Aorta (tissue), 5 donors: ENCODE results near the gene RNF11. TPM values are rescaled to one million over a fixed set of nuclear protein-coding genes. Genes with fewer than 3 reads are reported as not detected.
"Not testable (repeated sequence)": the region's sequence is repeated elsewhere in the genome, so short reads cannot be mapped to it uniquely, and the experiment has no call there.

Source experiments
- ATAC-seq: fragments of 200-7000 bp; cut with Tn5 transposase; one replicate; pipeline ENCODE4 v1.9.1; 2022; ENCODE audit warnings: moderate library complexity; ENCODE audit not compliant: low FRiP score
- DNase-seq, 2 donors: peaks; one replicate each; pipeline ENCODE4 v3.0.0-alpha.2; 2020
- H3K27ac ChIP-seq, 2 donors: one replicate each; pipeline ENCODE4 v1.5.1; 2013; ENCODE audit warnings: low read length in 2 of 2, mild to moderate bottlenecking in 2 of 2, moderate library complexity in 2 of 2, control low read depth in 1 of 2, inconsistent platforms in 1 of 2, low read depth in 1 of 2
- H3K27me3 ChIP-seq, 2 donors: one replicate each; pipeline ENCODE4 v1.6.1; 2013; ENCODE audit warnings: control low read depth in 1 of 2, low read length in 1 of 2, mild to moderate bottlenecking in 1 of 2, moderate library complexity in 1 of 2; ENCODE audit not compliant: insufficient read depth in 2 of 2, control insufficient read depth in 1 of 2
- H3K36me3 ChIP-seq, 2 donors: one replicate each; pipeline ENCODE4 v1.6.1; 2013; ENCODE audit warnings: control low read depth in 1 of 2, low read length in 1 of 2, mild to moderate bottlenecking in 1 of 2; ENCODE audit not compliant: insufficient read depth in 2 of 2, control insufficient read depth in 1 of 2
- H3K4me1 ChIP-seq, 2 donors: one replicate each; pipeline ENCODE4 v1.6.1; 2013; ENCODE audit warnings: low read length in 2 of 2, control low read depth in 1 of 2, mild to moderate bottlenecking in 1 of 2, moderate library complexity in 1 of 2; ENCODE audit not compliant: insufficient read depth in 2 of 2, control insufficient read depth in 1 of 2
- H3K4me3 ChIP-seq, 2 donors: one replicate each; pipeline ENCODE4 v1.5.1; 2013; ENCODE audit warnings: low read length in 2 of 2, control low read depth in 1 of 2, mild to moderate bottlenecking in 1 of 2
- H3K9me3 ChIP-seq: one replicate; pipeline ENCODE4 v1.6.1; 2013; ENCODE audit warnings: mild to moderate bottlenecking, low read length; ENCODE audit not compliant: control insufficient read depth
- WGBS, 2 donors: extraction: QIAGEN DNeasy Blood & Tissue Kit; methylation state at CpG; one replicate each; pipeline ENCODE4 v1.1.7; 2013; 5-methylcytosine and 5-hydroxymethylcytosine counted together
- intact Hi-C, 2 donors: fragments of 100-400 bp; cut with DNase I; formaldehyde crosslinking; loops; one replicate each; pipeline versions ENCODE4 v1.14.2 to v1.15.0; 2022
- polyA plus RNA-seq, 2 donors: library from polyadenylated mRNA; stranded (reverse); fragments of 200-250 nt; gene quantifications; one replicate each; pipeline ENCODE4 v1.2.3, GENCODE V29; 2013
- total RNA-seq, 2 donors: library from RNA; stranded (reverse); fragmentation: NEBNext Ultra II Directional; extraction: Animal tissue kit (Norgen Biotek cat#: 25700); gene quantifications; one replicate each; pipeline ENCODE4 v1.2.1, GENCODE V29; 2021
- donor health status: healthy with polysubstance abuse.
- donor health status: Bipolar disorder and iron deficiency.
- donor health status: DM: no; HTN: no; CAD: no.
- donor health status: DM: no; HTN: no; CAD: no.
- donor health status: DM: yes; HTN: yes; CAD: no.

Gene RNF11
- total and polyA plus RNA-seq, 4 donors: 110 to 168 (median 134) TPM

GRCh38 chr1:51221529-51221928 is 14.5 kb upstream of the RNF11 start:
- WGBS, 2 donors: 97% methylated on average over 3 of the region's 3 CpGs
- DNase-seq, H3K9me3 ChIP-seq, intact Hi-C loops, ATAC-seq, H3K27ac ChIP-seq, H3K36me3 ChIP-seq, H3K27me3 ChIP-seq, H3K4me1 ChIP-seq, H3K4me3 ChIP-seq: not testable (repeated sequence)

GRCh38 chr1:51222136-51222787 is 13.8 kb upstream of the RNF11 start:
- intact Hi-C loops: no loop called here
- no peak for ATAC-seq
- no peaks in the 10 kb centered on the region for H3K36me3 ChIP-seq
- no peaks in the 10 kb centered on the region for H3K9me3 ChIP-seq
- no peaks in the 10 kb centered on the region for H3K4me1 ChIP-seq
- WGBS, 2 donors: 87 to 90% methylated on average over 6 of the region's 6 CpGs
- H3K4me3 ChIP-seq: no peak overlapping the region
- no peak for DNase-seq
- no peak overlapping the region for H3K27ac ChIP-seq
- no peaks in the 10 kb centered on the region for H3K27me3 ChIP-seq

- Histone ChIP-seq H3K4me3 (no peak overlapping the region), H3K27ac (no peak overlapping the region), H3K9me3 (no peaks in the 10 kb centered on the region), H3K27me3 (no peaks in the 10 kb centered on the region), H3K4me1 (no peaks in the 10 kb centered on the region), H3K36me3 (no peaks in the 10 kb centered on the region)
- DNase-seq (no peak), ATAC-seq (no peak)
- WGBS, 2 donors: 85 to 92% methylated on average over 3 of the region's 3 CpGs
- intact Hi-C loops: no loop called here
Observed at GRCh38 chr1:51222809-51223208, 13.3 kb upstream of the RNF11 start.

DNA sequence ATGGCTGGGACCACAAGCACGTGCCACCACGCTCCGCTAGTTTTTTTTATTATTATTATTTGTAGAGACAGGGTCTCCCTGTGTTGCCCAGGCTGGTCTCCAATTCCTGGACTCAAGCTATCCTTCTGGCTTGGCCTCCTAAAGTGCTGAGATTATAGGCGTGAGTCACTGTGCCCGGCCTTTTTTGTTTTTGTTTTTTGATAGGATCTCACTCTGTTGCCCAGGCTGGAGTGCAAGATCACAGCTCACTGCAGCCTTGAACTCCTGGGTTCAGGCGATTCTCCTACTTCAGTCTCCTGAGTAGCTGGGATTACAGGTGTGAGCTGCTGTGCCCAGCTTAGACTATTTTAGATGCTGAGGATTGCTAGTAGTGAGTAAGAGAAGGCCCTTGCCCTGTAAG is 11.8 kb upstream of the RNF11 start:
- intact Hi-C loops: no loop called here
- no peak overlapping the region for H3K4me3 ChIP-seq
- DNase-seq (no peak), ATAC-seq (no peak)
- WGBS, 2 donors: 90 to 94% methylated on average over 6 of the region's 6 CpGs
- H3K36me3 ChIP-seq: no peaks in the 10 kb centered on the region
- no peaks in the 10 kb centered on the region for H3K9me3 ChIP-seq
- H3K4me1 ChIP-seq: no peaks in the 10 kb centered on the region
- no peak overlapping the region for H3K27ac ChIP-seq
- no peaks in the 10 kb centered on the region for H3K27me3 ChIP-seq

DNA sequence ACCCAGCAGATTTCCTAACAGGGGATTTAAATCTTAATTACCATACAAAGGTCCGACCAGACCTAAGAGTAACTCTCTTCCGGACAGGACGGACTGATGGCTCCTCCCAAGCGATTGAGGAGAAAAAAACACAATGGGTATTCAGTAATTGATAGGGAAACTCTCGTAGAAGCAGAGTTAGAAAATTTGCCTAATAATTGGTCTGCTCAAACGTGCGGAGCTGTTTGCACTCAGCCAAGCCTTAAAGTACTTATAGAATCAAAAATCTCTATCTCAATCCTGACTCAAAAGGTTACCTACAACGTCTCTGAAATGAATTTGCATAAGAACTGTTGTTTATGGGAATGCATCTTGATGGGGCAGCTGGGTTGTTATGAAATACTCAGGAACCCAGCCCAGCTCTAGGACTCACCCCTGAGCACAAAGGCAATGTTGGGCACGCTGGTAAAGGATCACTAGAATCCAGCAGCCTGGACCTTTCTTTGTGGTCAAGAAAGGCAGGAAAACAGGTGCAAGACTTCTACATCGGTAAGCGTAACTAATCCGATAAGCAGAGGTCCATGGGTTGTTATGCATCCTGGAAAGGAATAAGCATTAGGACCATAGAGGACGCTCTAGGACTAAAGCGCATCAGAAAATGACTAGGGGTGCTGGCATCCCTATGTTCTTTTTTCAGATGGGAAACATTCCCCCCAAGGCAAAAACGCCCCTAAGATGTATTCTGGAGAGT is 8.7 kb upstream of the RNF11 start:
- DNase-seq, H3K27me3 ChIP-seq, H3K27ac ChIP-seq, H3K4me3 ChIP-seq, H3K4me1 ChIP-seq, ATAC-seq, H3K9me3 ChIP-seq, intact Hi-C loops, H3K36me3 ChIP-seq: not testable (repeated sequence)
- 83 to 87% methylated on average over 15 of the region's 15 CpGs for WGBS, 2 donors

DNA sequence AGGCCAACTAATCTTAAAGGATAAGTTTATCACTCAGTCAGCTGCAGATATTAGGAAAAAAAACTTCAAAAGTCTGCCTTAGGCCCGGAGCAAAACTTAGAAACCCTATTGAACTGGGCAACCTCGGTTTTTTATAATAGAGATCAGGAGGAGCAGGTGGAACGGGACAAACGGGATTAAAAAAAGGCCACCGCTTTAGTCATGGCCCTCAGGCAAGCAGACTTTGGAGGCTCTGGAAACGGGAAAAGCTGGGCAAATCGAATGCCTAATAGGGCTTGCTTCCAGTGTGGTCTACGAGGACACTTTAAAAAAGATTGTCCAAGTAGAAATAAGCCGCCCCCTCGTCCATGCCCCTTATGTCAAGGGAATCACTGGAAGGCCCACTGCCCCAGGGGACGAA is 7.6 kb upstream of the RNF11 start:
- H3K27me3 ChIP-seq, ATAC-seq, H3K27ac ChIP-seq, H3K9me3 ChIP-seq, H3K36me3 ChIP-seq, H3K4me3 ChIP-seq, intact Hi-C loops, H3K4me1 ChIP-seq, DNase-seq: not testable (repeated sequence)
- 89 to 91% methylated on average over 10 to 11 of the region's 11 CpGs for WGBS, 2 donors

- no peak for DNase-seq
- Histone ChIP-seq H3K27me3 (no peaks in the 10 kb centered on the region), H3K9me3 (no peaks in the 10 kb centered on the region), H3K27ac (no peak overlapping the region), H3K36me3 (no peaks in the 10 kb centered on the region), H3K4me3 (no peak overlapping the region), H3K4me1 (peaks cover 0 to 5% of the 10 kb centered on the region in 2 donors)
- ATAC-seq: no peak
- WGBS, 2 donors: 94 to 95% methylated on average over 5 of the region's 5 CpGs
- intact Hi-C loops: loop anchor here in 1 of 2 donors (10.0 kb wide), 1 partner anchor 64 kb away; no protein-coding TSS in a partner anchor
Observed at GRCh38 chr1:51230501-51231078, 5.5 kb upstream of the RNF11 start.

GRCh38 chr1:51231120-51231519 is 5.0 kb upstream of the RNF11 start:
- H3K4me1 ChIP-seq: peaks cover 0 to 5% of the 10 kb centered on the region in 2 donors
- H3K4me3 ChIP-seq: no peak overlapping the region
- no peak for DNase-seq
- H3K9me3 ChIP-seq: no peaks in the 10 kb centered on the region
- intact Hi-C loops: loop anchor here in 1 of 2 donors (10.0 kb wide), 1 partner anchor 64 kb away; no protein-coding TSS in a partner anchor
- ATAC-seq: no peak
- H3K36me3 ChIP-seq: no peaks in the 10 kb centered on the region
- 86 to 88% methylated on average over 3 of the region's 3 CpGs for WGBS, 2 donors
- H3K27me3 ChIP-seq: no peaks in the 10 kb centered on the region
- H3K27ac ChIP-seq: no peak overlapping the region
